Posterior vena cava (tissue), 2 donors: ENCODE data around the gene SLC29A4. TPM values are rescaled to one million over a fixed set of nuclear protein-coding genes. Genes with fewer than 3 reads are reported as not detected.
"Not testable (repeated sequence)": the region's sequence is repeated elsewhere in the genome, so short reads cannot be mapped to it uniquely, and the experiment has no call there.

Source experiments
- DNase-seq: peaks from one replicate; pipeline ENCODE4 v3.0.0-alpha.2; 2020; ENCODE audit warnings: low spot score
- intact Hi-C, 2 donors: fragments of 100-400 bp; cut with DNase I; formaldehyde crosslinking; loops; one replicate each; pipeline versions ENCODE4 v1.14.1 to v1.14.2; 2022 to 2023
- total RNA-seq, 2 donors: library from RNA; stranded (reverse); fragmentation: NEBNext Ultra II Directional; extraction: Animal tissue kit (Norgen Biotek cat#: 25700); gene quantifications; one replicate each; pipeline ENCODE4 v1.2.1, GENCODE V29; 2021
- donor health status: DM: yes; HTN: yes; CAD: no.
- donor health status: DM: yes; HTN: yes; CAD: no.

SLC29A4 gene
- total RNA-seq, 2 donors from 2014 or later, result 0.90 to 1.4 TPM

DNA sequence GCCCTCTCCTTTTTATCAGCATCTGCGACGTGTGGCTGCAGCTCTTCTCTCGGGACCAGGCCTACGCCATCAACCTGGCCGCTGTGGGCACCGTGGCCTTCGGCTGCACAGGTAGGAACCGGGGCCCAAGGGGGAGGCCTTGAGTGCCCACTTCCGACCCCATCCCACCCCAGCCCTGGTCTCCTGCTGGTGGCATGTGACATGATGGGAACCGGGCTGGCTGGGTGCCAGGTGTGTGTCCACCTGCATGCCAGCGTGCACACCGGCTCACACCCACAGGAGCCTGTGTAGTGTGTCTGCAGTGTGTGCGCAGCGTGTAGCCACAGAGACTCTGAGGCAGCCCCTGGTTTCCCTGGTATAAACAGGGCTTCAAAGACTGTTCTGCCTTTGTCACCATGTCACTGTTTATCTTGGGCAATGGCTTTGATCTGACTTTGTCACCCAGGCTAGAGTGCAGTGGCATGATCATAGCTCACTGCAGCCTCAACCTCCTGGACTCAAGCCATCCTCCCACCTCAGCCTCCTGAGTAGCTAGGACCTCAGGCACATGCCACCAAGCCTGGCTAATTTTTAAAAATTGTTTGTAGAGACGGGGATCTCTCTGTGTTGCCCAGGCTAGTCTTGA is 9.1 kb downstream of the SLC29A4 start:
- DNase-seq, intact Hi-C loops: not testable (repeated sequence)

DNA sequence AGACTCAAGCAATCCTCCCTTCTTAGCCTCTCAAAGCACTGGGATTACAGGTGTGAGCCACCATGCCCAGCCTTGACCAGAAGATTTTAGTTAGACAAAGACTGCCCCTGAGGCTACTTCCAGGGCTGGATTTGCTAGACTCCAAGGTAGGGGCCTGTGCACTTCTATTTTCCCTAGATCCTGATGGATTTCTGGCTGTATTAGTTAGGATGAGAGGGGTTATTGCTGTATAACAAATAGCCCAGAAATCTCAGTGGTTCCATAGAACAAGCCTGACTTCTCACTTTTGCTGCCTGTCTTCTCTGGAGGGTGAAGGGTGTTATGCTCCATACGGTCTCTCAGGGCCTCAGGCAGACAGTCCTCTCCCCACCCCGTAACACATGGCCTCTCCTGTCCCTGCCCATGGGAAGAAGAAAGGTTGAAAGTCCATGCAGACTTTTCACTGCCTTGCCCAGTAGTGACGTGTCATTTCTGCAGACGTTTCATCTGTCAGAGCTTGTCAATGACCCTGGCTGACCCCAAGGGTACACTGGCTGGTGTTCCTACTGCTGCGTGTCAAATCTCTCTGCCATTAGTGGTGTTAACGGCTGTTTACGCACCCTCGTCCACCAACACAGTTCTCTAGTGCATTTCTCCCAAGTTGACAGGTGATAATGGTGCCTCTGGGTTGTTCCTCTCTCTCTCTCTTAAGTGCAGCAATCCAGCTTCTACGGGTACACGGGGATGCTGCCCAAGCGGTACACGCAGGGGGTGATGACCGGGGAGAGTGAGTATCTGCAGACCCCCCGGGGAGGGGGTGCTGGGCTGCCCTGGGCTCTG is 11.6 kb downstream of the SLC29A4 start:
- intact Hi-C loops, result no loop called here

DNA sequence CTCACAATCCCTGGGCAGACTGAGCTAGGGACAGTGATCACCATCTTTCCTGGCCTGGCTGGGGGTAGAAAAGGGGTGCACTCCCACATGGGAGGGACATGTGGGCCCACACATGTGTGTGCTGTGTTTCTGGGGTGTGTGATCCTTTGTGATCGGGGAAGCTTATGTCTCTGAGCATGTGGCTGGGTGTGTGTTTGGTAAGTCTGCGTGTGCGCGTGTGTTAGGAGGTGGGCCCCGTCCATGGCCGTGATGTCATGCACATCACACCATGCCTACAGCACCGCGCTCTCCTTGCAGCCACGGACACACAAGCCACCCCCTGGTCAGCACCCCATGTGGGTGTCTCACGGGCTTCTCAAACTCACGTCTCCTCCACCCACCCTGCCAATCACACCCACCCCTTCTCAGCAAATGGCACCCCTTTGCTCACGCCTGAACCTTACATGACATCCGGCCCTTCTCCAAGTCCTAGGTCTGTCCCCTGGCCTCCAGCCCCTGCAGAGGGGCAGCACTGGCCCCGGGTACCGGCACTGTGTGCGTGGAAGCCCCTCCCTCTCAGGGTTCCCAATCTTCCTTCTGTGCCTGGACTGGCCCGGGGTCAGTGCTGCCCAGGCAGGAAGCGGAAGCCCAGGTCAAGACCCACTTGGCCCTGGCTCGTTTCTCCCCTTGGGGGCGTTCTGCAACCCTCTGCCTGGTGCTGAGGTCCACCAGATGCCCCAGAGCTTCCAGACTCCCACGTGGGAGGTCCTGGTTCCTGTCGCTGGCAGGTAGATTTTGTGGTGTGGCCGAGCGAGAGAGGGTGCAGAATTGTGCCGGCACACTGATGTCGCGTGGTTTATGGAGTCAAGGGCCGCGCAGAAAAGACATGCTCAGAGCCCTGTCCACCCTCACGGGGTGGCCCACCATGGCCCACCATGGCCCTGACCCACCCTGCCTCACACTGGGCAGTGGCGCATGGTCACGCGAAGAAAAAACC is 12.6 kb downstream of the SLC29A4 start:
- intact Hi-C loops, result no loop called here
- no peak for DNase-seq

More for the DNA sequence above, 11.6 kb downstream of the SLC29A4 start:
- no peak for DNase-seq

DNA sequence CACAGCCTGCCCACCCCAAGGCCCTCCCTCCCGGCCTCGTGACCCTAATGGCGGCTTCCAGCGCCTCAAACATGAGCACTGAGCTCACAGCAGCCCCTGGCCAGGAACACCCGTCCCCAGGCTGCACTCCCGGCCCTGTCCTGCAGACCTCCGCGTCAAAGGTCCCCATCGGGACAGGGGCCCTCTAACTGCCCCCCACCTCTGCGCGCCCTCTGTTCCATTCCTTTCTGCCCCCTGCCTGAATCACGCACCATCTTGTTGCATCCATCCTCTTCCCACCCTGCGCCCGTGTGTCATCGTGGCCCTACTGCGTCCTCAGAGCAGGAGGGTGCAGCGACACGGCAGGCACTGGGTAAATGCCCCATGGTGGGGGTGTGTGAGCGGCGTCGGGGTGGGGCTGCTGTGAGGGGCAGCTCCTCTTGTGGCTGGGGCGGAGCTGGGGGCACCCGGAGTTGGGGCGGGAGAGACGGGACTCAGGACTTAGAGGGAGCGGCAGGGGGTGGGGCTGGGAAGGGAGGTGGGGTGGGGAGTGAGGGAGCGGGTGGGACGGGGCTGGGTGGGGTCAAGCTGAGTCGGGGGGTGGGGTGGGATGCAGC is 13.4 kb downstream of the SLC29A4 start:
- DNase-seq, result no peak
- intact Hi-C loops, result no loop called here

DNA sequence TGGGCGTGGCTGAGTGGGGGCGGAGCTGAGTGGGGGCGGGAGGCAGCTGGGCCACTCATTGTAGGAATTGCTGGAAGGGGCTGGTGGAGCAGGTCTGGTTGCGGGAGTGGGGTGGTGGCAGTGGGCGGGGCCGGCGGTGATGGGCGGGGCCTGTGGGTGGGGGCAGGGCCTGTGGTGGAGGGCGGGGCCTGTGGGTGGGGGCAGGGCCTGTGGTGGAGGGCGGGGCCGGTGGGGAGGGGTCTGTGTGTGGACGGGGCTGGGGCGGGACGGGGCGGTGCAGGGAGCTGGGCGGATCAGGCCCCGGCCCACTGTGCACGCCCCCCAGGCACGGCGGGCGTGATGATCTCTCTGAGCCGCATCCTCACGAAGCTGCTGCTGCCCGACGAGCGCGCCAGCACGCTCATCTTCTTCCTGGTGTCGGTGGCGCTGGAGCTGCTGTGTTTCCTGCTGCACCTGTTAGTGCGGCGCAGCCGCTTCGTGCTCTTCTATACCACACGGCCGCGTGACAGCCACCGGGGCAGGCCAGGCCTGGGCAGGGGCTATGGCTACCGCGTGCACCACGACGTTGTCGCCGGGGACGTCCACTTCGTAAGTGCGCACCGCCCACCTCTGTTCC is 14.0 kb downstream of the SLC29A4 start:
- no peak for DNase-seq
- intact Hi-C loops, result no loop called here

DNA sequence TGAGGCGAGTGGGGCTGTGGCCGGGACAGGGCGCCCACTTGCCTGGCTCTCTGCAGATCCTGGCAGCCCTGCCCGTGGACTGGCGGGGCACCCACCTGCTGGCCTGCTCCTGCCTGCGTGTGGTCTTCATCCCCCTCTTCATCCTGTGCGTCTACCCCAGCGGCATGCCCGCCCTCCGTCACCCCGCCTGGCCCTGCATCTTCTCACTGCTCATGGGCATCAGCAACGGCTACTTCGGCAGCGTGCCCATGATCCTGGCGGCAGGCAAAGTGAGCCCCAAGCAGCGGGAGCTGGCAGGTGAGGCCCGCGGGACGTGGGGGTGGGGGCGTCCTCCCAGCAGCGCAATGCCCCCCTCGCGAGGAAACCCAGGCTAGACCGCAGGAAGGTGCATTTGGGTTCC is 17.6 kb downstream of the SLC29A4 start:
- intact Hi-C loops, result no loop called here
- DNase-seq, result no peak

DNA sequence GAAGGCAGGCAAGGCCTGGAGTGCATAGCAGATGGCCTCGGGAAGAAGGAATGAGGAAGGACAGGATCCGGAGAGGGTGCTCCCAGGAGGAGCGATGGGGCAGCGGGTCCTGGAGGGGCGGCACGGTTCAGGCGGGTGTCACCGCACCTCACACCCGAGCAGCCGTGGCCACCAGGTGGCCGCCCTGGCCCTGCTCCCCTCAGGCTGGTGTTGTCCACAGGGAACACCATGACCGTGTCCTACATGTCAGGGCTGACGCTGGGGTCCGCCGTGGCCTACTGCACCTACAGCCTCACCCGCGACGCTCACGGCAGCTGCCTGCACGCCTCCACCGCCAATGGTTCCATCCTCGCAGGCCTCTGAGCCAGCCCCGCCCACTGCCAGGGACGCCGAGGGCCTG is 19.8 kb downstream of the SLC29A4 start:
- intact Hi-C loops, result no loop called here
- no peak for DNase-seq

DNA sequence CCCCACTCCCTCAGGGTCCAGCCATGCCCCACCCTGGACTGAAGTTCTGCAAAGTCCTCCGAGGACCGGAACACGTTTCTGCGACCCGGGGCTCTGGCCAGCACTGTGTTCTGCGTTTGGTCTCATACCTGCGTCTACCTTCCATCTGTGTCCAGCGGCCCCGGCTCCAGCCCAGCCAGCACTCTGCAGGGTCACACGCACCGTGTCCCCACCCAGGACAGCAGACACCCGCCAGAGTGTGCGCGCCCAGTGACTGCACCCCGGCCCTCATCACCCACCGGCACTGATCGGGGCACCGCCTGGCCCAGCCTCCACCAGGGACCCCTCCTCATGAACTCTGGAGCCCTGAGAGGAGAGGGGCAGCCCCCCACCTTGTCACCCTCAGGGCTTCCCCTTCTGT is 20.3 kb downstream of the SLC29A4 start:
- DNase-seq, result no peak
- intact Hi-C loops, result no loop called here

DNA sequence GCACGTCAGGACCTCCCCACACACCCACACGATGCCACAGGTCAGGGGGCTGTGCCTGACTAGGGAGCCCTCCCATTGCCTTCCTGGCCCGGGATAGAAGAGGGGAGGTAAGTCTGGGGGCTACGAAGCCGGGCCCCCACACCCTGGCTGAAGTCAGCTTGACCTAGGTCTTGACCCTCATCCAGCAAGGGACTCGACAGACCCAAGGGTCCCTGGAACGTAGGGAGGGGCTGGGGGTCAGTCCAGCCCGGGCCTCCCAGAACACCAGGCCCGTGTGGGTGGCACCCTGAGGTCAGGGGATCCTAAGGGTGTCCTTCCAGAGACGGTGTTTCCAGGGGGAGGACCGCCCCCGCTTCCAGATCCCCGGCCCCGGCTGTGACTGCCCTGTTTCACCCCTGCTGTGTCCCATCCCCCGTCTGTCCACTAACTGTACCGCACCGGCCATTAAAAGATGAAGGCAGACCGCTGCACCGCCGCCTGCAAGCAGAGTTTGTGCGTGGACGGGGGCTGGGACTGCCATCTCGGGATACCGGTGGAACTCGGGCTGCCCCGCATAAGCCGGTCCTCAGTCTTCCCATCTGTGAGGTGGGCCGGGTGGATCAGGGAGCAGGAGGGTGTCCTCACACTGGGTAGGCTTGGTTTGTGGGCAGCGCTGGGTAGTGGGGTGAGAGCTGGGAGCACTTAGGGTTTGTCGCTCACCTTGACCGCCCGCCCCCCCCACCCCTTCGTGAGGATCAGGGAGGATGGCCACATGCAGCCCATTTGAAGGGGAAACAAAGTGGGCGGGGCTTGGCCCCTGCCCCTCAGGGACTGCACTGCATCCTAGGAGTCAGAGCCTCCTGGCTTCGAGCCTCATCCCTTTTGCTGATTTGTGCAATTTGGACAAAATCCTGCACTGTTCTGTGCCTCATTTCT is 21.1 kb downstream of the SLC29A4 start:
- no peak for DNase-seq
- intact Hi-C loops, result no loop called here

DNA sequence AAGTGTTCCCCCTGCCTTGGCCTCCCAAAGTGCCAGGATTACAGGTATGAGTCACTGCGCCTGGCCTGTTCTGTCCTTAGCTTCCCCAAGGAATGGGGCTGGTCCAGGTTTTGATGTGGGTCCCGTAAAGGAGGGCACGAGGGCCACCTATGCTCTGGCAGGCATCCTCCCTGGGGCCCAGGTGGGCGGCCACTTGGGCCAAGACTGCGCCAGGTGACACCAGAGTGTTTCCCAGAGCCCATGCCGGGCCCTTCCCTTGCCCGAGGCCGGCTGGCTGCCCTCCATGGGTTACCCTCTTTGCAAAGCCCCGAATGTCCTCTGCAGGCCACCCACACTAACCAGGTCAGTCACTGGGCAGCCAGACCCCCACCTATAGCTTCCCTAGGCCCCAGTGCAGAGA is 22.3 kb downstream of the SLC29A4 start:
- intact Hi-C loops, DNase-seq: not testable (repeated sequence)

DNA sequence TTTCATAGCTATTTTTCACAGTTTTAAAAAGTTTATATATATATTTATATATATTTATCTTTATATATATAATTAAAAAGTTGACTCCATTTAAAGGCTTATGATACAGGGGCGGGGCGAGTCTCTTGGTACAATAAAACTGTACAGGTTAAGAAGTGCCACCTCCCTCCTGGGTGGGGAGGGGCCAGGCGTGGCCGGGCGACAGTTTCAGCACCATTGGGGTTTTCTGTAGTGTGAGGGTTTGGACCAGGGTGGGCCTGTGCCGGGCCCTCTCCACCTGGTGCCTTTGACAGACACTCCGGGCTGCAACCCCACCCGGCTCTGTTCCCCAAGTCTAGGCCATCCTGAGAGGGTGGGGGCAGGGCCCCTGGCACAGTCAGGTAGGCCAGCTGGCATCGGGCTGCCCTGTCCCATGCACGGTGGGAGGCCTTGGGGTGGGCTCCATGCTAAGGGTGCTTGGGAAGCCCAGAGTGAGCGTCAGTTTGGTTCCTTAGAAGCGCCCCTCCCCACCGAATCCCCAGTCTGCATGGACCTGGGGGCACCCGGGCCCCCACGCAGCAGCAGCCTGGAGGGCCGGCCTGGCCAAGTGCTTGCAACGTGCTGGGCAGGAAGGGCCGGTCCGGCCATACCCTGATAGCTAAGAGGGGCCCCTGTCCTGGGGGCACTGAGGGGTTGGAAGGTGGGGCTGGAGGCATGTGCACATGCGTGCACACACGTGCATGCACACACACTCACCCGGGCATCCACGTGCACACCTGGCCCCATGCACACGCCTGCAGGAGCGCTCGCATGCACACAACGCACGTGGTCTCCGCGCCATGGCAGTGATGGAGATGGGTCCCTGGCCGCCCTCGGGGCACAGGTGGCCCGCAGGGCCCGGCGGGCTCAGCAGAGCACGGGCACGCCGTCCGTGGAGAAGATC is 24.7 kb downstream of the SLC29A4 start:
- intact Hi-C loops, DNase-seq: not testable (repeated sequence)

DNA sequence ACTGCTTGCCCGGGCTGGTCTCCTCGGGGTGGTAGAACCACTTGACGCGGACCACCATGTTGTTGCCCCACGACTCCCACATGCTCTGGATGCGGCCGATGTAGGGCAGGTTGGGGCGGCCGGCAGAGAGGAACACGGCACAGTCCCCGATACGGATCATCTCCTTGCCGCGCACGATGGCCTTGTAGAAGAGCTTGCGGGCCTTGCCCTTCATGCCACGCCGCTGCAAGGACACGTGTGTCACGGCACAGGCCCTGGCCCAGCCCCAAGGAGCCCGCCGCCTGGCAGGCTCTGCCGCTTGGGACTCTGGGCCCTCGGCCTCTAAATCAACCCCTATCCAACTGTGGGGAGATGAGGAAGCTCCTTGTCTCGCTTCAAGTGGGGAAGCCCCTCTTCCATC is 26.4 kb downstream of the SLC29A4 start:
- no peak for DNase-seq
- intact Hi-C loops, result no loop called here

DNA sequence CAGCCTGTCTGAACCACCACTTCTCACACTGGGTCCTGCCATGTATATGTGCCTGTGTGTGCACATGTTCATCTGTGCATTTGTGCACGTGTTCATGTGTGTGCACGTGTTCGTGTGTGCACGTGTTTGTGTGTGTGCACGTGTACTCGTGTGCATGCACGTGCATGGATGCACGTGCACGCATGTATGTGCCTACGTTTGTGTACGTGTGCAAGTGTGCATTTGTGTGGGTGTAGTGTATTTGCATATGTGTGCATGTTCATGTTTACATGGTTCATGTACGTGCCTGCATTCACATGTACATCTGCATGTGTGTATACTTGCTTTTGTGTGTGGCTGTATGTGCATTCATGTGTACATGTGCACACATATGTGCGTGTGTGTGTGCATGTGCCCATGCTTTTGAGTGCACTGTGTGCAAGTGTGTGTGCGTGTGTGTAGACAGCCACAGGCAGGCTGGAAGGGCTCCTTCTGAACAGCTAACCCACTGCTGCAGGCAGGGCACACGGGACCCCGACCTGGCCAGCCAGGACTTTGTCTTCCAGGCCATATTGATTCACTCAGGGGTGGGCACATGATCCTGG is 28.2 kb downstream of the SLC29A4 start:
- no peak for DNase-seq
- intact Hi-C loops, result no loop called here

DNA sequence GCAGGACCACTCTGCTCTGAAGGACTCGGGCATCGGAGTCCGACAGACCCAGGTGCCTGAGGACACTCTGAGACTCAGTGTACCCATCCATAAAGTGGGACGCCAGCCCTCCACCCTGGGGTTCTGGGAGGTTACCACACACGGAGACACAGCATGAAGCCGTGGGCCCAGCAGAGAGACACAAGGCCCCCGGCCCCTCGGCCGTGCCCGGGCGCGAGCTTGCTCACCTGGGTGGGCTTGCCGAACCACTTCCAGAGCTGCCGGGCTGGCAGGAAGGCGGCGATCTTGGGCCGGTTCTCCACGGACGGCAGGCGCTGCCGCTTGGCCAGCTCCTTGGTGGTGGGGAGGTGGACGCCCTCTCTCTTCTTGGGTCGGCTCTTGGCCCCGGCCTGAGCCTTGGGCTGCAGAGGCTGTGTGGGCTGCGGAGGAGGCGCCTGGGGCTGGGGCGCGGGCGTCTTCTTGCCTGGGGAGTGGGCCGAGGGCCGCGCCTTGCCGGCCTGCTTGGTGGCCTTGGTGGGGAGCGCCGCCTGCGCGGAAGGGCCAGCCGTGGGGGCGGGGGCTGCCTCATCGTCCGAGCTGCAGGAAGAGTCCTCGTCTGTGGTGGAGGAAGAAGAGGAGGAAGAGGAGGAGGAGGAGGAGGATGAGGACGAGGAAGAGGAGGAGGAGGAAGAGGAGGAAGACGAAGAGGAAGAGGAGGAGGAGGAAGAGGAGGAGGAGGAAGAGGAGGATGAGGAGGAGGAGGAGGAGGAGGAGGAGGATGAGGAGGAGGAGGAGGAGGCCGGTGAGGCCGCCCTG is 29.7 kb downstream of the SLC29A4 start:
- intact Hi-C loops, result not testable (repeated sequence)

DNA sequence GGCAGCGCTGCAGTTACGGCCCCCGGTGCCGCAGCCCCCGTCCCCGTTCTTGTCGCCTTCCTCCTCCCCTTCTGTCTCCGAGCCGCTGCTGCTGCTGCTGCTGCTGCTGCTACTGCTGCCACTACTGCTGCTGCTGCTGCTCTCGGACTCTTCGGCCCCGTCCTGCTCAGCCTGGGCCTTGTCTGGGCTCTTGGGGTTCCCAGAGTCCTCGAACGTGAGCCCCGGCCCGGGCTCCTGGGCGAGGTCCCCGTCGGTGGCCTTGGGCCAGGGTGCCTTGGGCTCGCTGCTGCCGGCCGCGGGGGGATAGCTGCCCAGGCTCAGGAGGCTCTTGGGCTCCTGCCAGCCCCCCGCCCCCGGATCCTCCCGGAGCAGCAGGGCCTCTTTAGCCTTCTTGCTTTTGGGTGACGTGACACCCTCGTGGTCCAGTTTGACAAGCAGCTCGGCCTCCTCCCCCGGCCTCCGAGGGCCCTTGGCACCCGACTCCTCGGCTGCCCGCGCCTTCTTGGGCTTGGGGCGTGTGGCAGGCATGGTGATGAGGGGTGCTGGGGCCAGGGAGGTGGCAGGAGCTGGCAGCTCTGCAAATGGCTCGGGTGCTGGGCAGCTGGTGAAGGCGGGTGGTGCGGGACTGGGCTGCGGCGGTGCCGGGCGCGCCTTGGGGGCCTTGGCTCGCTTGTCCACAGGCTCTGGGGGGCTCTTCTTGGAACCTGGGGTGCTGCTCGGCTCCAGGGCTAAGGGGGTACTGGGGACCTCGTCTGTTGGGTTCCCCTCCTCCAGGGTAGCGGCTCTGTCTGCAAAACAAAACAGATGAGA is 30.5 kb downstream of the SLC29A4 start:
- intact Hi-C loops, DNase-seq: not testable (repeated sequence)

More for the DNA sequence above, 29.7 kb downstream of the SLC29A4 start:
- DNase-seq, result not testable (repeated sequence)
